ENCODE data around the gene NHERF1.

The NHERF1 gene

DNA sequence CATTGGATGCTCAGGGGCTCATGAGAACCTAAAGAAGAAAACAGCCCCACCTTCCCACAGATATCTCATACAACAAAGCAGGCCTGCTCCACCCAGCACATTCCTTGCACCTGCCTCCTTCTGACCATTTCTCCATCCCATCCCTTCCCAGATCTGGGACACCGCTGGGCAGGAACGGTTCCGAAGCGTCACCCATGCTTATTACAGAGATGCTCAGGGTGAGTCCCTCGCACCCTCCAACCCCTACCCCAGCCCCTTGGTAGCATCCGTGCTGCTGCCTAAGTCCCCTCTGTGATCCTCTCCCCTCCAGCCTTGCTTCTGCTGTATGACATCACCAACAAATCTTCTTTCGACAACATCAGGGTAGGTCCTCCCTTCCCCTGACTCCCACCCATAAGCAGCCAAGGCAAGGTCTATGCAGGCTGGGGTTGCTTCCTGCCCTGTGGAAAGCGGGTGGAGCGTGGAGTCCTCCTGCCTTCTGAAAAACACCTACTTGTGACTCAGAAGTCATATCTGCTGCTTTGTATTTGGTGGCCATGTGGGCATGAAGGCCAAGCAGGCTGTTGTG is 5.4 kb upstream of the NHERF1 start:
- no peaks in the 10 kb centered on the region for H3K9me3 ChIP-seq (ENCODE audit: low read length)
- H3K9me2 ChIP-seq (ENCODE audit: low read depth, low read length), result no peaks in the 10 kb centered on the region
- H3K27me3 ChIP-seq (ENCODE audit: insufficient read depth, low read length), result no peaks in the 10 kb centered on the region; the same call in 1 of the 2 replicates
- TF ChIP-seq, protein P1, sequence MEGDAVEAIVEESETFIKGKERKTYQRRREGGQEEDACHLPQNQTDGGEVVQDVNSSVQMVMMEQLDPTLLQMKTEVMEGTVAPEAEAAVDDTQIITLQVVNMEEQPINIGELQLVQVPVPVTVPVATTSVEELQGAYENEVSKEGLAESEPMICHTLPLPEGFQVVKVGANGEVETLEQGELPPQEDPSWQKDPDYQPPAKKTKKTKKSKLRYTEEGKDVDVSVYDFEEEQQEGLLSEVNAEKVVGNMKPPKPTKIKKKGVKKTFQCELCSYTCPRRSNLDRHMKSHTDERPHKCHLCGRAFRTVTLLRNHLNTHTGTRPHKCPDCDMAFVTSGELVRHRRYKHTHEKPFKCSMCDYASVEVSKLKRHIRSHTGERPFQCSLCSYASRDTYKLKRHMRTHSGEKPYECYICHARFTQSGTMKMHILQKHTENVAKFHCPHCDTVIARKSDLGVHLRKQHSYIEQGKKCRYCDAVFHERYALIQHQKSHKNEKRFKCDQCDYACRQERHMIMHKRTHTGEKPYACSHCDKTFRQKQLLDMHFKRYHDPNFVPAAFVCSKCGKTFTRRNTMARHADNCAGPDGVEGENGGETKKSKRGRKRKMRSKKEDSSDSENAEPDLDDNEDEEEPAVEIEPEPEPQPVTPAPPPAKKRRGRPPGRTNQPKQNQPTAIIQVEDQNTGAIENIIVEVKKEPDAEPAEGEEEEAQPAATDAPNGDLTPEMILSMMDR (IDR thresholded peaks at IDR 0.05; ENCODE audit: low read length), result no peak
- TF ChIP-seq EZH2 (IDR thresholded peaks at IDR 0.05; ENCODE audit: borderline replicate concordance, low read length), result no peak
- H3K79me2 ChIP-seq (ENCODE audit: insufficient read depth, low read length), result no peaks in the 10 kb centered on the region
- H2AFZ ChIP-seq (ENCODE audit: low read length), result no peak overlapping the region
- H3F3A ChIP-seq (ENCODE audit: insufficient read depth, low read length), result no peaks in the 10 kb centered on the region
- H3K9ac ChIP-seq (ENCODE audit: low read length), result no peak overlapping the region
- peaks cover 22% of the 10 kb centered on the region for H3K4me1 ChIP-seq (ENCODE audit: insufficient read depth, low read length, severe bottlenecking)
- H3K27ac ChIP-seq (ENCODE audit: low read depth, low read length, poor library complexity, severe bottlenecking), result no peak overlapping the region
- no peaks in the 10 kb centered on the region for H3K36me3 ChIP-seq (ENCODE audit: insufficient read depth, low read length)
- H3K4me3 ChIP-seq (ENCODE audit: low read depth, low read length, poor library complexity, severe bottlenecking), result no peak overlapping the region
- H4K20me1 ChIP-seq (ENCODE audit: insufficient read depth, low read length), result no peaks in the 10 kb centered on the region
- no peak overlapping the region for H3K4me2 ChIP-seq (ENCODE audit: low read length)

DNA sequence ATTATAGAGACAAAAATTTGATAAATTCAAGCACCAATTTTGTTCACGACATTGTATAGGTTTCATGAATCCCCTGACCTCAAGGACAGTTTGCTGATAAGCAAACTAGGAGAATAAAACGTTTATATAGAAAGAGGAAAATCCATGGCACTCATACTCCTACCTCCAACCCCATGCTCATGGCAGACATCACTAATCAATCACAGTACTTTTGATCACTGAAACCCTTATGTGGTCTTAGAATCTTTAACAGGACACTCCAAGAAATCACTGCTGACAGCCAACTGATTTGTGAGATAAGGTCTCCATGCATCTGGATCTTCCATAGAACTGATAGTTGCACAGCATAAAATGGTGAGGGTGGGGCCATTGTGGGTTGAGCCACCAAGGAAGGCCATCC is 4.7 kb upstream of the NHERF1 start:
- no peaks in the 10 kb centered on the region; the same call in 1 of the 2 replicates for H3K27me3 ChIP-seq (ENCODE audit: insufficient read depth, low read length)
- no peak overlapping the region for H2AFZ ChIP-seq (ENCODE audit: low read length)
- no peak overlapping the region for H3K9ac ChIP-seq (ENCODE audit: low read length)
- no peaks in the 10 kb centered on the region for H3K79me2 ChIP-seq (ENCODE audit: insufficient read depth, low read length)
- H3F3A ChIP-seq (ENCODE audit: insufficient read depth, low read length), result no peaks in the 10 kb centered on the region
- no peak overlapping the region for H3K4me2 ChIP-seq (ENCODE audit: low read length)
- H3K9me3 ChIP-seq (ENCODE audit: low read length), result no peaks in the 10 kb centered on the region
- no peaks in the 10 kb centered on the region for H3K9me2 ChIP-seq (ENCODE audit: low read depth, low read length)
- no peaks in the 10 kb centered on the region for H3K36me3 ChIP-seq (ENCODE audit: insufficient read depth, low read length)
- H4K20me1 ChIP-seq (ENCODE audit: insufficient read depth, low read length), result no peaks in the 10 kb centered on the region
- H3K27ac ChIP-seq (ENCODE audit: low read depth, low read length, poor library complexity, severe bottlenecking), result no peak overlapping the region
- peaks cover 16% of the 10 kb centered on the region for H3K4me1 ChIP-seq (ENCODE audit: insufficient read depth, low read length, severe bottlenecking)
- H3K4me3 ChIP-seq (ENCODE audit: low read depth, low read length, poor library complexity, severe bottlenecking), result no peak overlapping the region
- no peak for TF ChIP-seq EZH2 (IDR thresholded peaks at IDR 0.05; ENCODE audit: borderline replicate concordance, low read length)
- TF ChIP-seq, protein P1 (IDR thresholded peaks at IDR 0.05; ENCODE audit: low read length), result no peak

DNA sequence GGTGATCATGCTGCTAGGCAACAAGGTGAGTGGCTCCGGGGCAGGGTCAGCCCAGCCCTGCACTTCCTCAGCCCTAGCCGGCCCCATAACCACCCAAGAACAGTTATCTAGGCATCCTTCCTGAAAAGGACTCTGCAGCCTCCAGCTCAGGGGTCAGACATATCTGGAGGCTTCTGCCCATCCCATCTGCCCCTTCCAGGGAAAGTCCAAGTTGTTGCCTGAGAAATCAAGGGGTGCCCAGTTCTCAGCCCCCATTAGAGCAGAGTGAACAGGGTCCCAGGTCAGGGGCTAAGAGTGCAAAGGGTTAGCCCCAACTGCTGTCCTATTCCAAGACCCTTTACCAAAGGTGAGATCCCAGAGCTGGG is 4.1 kb upstream of the NHERF1 start:
- Histone ChIP-seq H3K36me3 (ENCODE audit: insufficient read depth, low read length) (no peaks in the 10 kb centered on the region), H3K4me2 (ENCODE audit: low read length) (no peak overlapping the region), H2AFZ (ENCODE audit: low read length) (no peak overlapping the region), H3K4me1 (ENCODE audit: insufficient read depth, low read length, severe bottlenecking) (peaks cover 18% of the 10 kb centered on the region), H3K4me3 (ENCODE audit: low read depth, low read length, poor library complexity, severe bottlenecking) (no peak overlapping the region), H3K27ac (ENCODE audit: low read depth, low read length, poor library complexity, severe bottlenecking) (no peak overlapping the region), H3K9me3 (ENCODE audit: low read length) (no peaks in the 10 kb centered on the region), H3K27me3 (ENCODE audit: insufficient read depth, low read length) (no peaks in the 10 kb centered on the region), H3K79me2 (ENCODE audit: insufficient read depth, low read length) (no peaks in the 10 kb centered on the region), H3K9ac (ENCODE audit: low read length) (no peak overlapping the region), H3F3A (ENCODE audit: insufficient read depth, low read length) (no peaks in the 10 kb centered on the region), H4K20me1 (ENCODE audit: insufficient read depth, low read length) (no peaks in the 10 kb centered on the region), H3K9me2 (ENCODE audit: low read depth, low read length) (no peaks in the 10 kb centered on the region)
- TF ChIP-seq EZH2 (IDR thresholded peaks at IDR 0.05; ENCODE audit: borderline replicate concordance, low read length), result no peak
- TF ChIP-seq, protein P1 (IDR thresholded peaks at IDR 0.05; ENCODE audit: low read length), result no peak

All from OCI-LY1 (cell line).